H1 (cell line): Measurements from ENCODE around the gene STX4.

Experiments
- CTCF ChIP-seq, 3 experiments: IDR thresholded peaks; 1 replicate in 2 of 3; 2 replicates in 1 of 3; pipeline versions ENCODE4 v1.5.1 to v1.6.1; 2011; ENCODE audit warnings: low read length in 3 of 3, mild to moderate bottlenecking in 3 of 3, inconsistent platforms in 2 of 3, low read depth in 1 of 3, moderate library complexity in 1 of 3; ENCODE audit not compliant: insufficient read depth in 1 of 3; ENCODE audit errors: control extremely low read depth in 1 of 3
- E2F6 ChIP-seq: IDR thresholded peaks from 2 replicates; pipeline ENCODE4 v1.6.1; 2012; ENCODE audit warnings: inconsistent platforms
- GABPA ChIP-seq: IDR thresholded peaks from 2 replicates; pipeline ENCODE4 v1.6.1; 2011; ENCODE audit warnings: mild to moderate bottlenecking, low read length, moderate library complexity, borderline replicate concordance; ENCODE audit not compliant: insufficient read depth
- HDAC6 ChIP-seq: IDR thresholded peaks from one replicate; pipeline ENCODE4 v1.7.1; 2012; ENCODE audit warnings: low read depth, mild to moderate bottlenecking, inconsistent platforms, low read length, moderate library complexity
- MAX ChIP-seq: IDR thresholded peaks from 2 replicates; pipeline ENCODE4 v1.6.1; 2012; ENCODE audit warnings: inconsistent platforms
- POLR2A ChIP-seq, 2 experiments: IDR thresholded peaks; 1 replicate in 1 of 2; 2 replicates in 1 of 2; pipeline ENCODE4 v1.6.1; 2011; ENCODE audit warnings: low read depth in 2 of 2, low read length in 2 of 2, mild to moderate bottlenecking in 2 of 2; ENCODE audit errors: control extremely low read depth in 1 of 2
- SIRT6 ChIP-seq: IDR thresholded peaks from one replicate; pipeline ENCODE4 v1.7.1; 2012; ENCODE audit warnings: low read length, inconsistent platforms
- SIX5 ChIP-seq: IDR thresholded peaks from 2 replicates; pipeline ENCODE4 v1.6.1; 2011; ENCODE audit warnings: mild to moderate bottlenecking, low read depth, low read length
- TAF1 ChIP-seq: IDR thresholded peaks from 2 replicates; pipeline ENCODE4 v1.6.1; 2011; ENCODE audit warnings: mild to moderate bottlenecking, low read depth, low read length
- TCF12 ChIP-seq: IDR thresholded peaks from 2 replicates; pipeline ENCODE4 v1.6.1; 2011; ENCODE audit warnings: low read depth, mild to moderate bottlenecking, low read length

GRCh38 chr16:31020536-31020935 is 12.8 kb upstream of the STX4 start:
- no peak for TF ChIP-seq MAX
- no peak for TF ChIP-seq POLR2A (IDR thresholded peaks at IDR 0.05; ENCODE audit: control extremely low read depth in 1 of 2, low read depth in 2 of 2, low read length in 2 of 2)
- no peak for TF ChIP-seq TCF12
- no peak for TF ChIP-seq SIX5
- TF ChIP-seq SIRT6: no peak
- TF ChIP-seq HDAC6: no peak
- no peak for TF ChIP-seq TAF1
- no peak for TF ChIP-seq CTCF (IDR thresholded peaks at IDR 0.05; ENCODE audit: control extremely low read depth in 1 of 3, insufficient read depth in 1 of 3, low read depth in 1 of 3, low read length in 3 of 3)
- no peak for TF ChIP-seq E2F6
- no peak for TF ChIP-seq GABPA
